Osteocyte (in vitro differentiated cells): ENCODE results near the gene MYOZ2. TPM values are rescaled to one million over a fixed set of nuclear protein-coding genes. Genes with fewer than 3 reads are reported as not detected.
"Not testable (repeated sequence)": the region's sequence is repeated elsewhere in the genome, so short reads cannot be mapped to it uniquely, and the experiment has no call there.

Experiments
- DNase-seq: peaks from one replicate; pipeline ENCODE4 v3.0.0; 2021; ENCODE audit warnings: mixed read lengths; ENCODE audit not compliant: unreplicated experiment; ENCODE audit errors: extremely low spot score
- H3K27ac Mint-ChIP-seq: one replicate; pipeline ENCODE4 v1.8.0; 2021; ENCODE audit warnings: mild to moderate bottlenecking, mixed read lengths; ENCODE audit not compliant: unreplicated experiment
- H3K27me3 Mint-ChIP-seq: one replicate; pipeline ENCODE4 v1.8.0; 2021; ENCODE audit warnings: mixed read lengths; ENCODE audit not compliant: unreplicated experiment
- H3K36me3 Mint-ChIP-seq: one replicate; pipeline ENCODE4 v1.8.0; 2021; ENCODE audit warnings: mixed read lengths; ENCODE audit not compliant: unreplicated experiment
- H3K4me1 Mint-ChIP-seq: one replicate; pipeline ENCODE4 v1.8.0; 2021; ENCODE audit warnings: mixed read lengths; ENCODE audit not compliant: unreplicated experiment
- H3K4me3 Mint-ChIP-seq: one replicate; pipeline ENCODE4 v1.8.0; 2021; ENCODE audit warnings: mild to moderate bottlenecking, moderate library complexity, mixed read lengths; ENCODE audit not compliant: unreplicated experiment
- H3K9me3 Mint-ChIP-seq: one replicate; pipeline ENCODE4 v1.8.0; 2021; ENCODE audit warnings: mixed read lengths; ENCODE audit not compliant: unreplicated experiment
- total RNA-seq: library from RNA; stranded (reverse); gene quantifications from 2 replicates; pipeline ENCODE4 v1.2.1, GENCODE V29; 2021
- TF ChIP-seq, protein P1 (sequence below): fragments of 200-600 bp; sonication (generic); IDR thresholded peaks from 2 replicates; pipeline ENCODE4 v1.5.0; 2021; ENCODE audit warnings: antibody characterized with exemption, mild to moderate bottlenecking, moderate library complexity

The MYOZ2 gene
- total RNA-seq, 1 donor from 2014 or later = not detected

DNA sequence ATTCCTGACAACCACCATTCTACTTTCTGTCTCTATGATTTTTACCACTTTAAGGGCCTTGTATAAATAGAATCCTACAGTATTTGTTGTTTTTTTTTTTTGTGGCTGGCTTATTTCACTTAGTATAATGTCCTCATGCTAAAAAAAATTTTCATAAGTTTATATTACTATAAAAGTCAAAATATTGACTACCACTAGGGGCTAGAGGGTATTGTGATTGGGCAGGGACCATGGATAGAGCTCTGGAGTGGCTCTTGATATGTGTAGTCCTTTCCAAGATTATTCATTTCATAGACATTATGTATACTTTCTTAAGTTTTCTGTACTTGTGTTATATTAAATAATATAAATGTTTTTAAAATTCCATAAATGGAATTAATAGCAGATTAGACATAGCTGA lies 34.6 kb downstream of the MYOZ2 start:
- no peak overlapping the region for H3K4me3 Mint-ChIP-seq
- TF ChIP-seq, protein P1, sequence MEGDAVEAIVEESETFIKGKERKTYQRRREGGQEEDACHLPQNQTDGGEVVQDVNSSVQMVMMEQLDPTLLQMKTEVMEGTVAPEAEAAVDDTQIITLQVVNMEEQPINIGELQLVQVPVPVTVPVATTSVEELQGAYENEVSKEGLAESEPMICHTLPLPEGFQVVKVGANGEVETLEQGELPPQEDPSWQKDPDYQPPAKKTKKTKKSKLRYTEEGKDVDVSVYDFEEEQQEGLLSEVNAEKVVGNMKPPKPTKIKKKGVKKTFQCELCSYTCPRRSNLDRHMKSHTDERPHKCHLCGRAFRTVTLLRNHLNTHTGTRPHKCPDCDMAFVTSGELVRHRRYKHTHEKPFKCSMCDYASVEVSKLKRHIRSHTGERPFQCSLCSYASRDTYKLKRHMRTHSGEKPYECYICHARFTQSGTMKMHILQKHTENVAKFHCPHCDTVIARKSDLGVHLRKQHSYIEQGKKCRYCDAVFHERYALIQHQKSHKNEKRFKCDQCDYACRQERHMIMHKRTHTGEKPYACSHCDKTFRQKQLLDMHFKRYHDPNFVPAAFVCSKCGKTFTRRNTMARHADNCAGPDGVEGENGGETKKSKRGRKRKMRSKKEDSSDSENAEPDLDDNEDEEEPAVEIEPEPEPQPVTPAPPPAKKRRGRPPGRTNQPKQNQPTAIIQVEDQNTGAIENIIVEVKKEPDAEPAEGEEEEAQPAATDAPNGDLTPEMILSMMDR = no peak
- peaks cover 10% of the 10 kb centered on the region for H3K9me3 Mint-ChIP-seq
- H3K36me3 Mint-ChIP-seq = no peaks in the 10 kb centered on the region
- H3K27ac Mint-ChIP-seq = no peak overlapping the region
- H3K27me3 Mint-ChIP-seq = no peaks in the 10 kb centered on the region
- DNase-seq = no peak
- H3K4me1 Mint-ChIP-seq = no peaks in the 10 kb centered on the region

DNA sequence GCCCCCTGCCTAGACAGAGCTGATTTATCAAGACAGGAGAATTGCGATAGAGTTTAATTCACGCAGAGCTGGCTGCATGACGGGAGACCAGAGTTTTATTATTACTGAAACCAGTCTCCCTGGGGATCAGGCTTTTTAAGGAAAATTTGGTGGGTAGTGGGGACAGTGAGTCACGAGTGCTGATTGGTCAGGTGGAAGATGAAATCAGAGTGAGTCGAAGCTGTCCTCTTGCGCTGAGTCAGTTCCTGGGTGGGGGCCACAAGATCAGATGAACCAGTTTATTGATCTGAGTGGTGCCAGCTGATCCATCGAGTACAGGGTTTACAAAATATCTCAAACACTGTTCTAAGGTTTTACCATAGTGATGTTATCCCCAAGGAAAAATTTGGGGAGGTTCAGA lies 36.6 kb downstream of the MYOZ2 start:
- no peaks in the 10 kb centered on the region for H3K27me3 Mint-ChIP-seq
- DNase-seq = no peak
- H3K4me3 Mint-ChIP-seq = no peak overlapping the region
- H3K36me3 Mint-ChIP-seq = no peaks in the 10 kb centered on the region
- no peaks in the 10 kb centered on the region for H3K4me1 Mint-ChIP-seq
- peaks cover 5% of the 10 kb centered on the region for H3K9me3 Mint-ChIP-seq
- H3K27ac Mint-ChIP-seq = no peak overlapping the region
- TF ChIP-seq, protein P1 = no peak

DNA sequence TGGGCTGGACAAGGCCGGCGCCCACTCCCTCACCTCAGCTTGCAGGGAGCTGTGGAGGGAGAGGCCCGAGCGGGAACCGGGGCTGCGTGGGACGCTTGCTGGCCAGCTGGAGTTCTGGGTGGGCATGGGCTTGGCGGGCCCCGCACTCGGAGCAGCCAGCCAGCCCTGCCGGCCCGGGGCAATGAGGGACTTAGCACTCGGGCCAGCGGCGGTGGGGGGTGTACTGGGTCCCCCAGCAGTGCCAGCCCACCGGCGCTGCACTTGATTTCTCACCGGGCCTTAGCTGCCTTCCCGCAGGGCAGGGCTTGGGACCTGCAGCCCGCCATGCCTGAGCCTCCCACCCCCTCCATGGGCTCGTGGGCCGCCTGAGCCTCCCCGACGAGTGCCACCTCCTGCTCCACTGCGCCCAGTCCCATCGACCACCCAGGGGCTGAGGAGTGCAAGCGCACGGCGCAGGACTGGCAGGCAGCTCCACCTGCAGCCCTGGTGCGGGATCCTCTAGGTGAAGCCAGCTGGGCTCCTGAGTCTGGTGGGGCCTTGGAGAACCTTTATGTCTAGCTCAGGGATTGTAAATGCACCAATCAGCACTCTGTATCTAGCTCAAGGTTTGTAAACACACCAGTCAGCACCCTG lies 38.2 kb downstream of the MYOZ2 start:
- H3K36me3 Mint-ChIP-seq, H3K9me3 Mint-ChIP-seq, H3K27me3 Mint-ChIP-seq, DNase-seq, H3K4me3 Mint-ChIP-seq, H3K4me1 Mint-ChIP-seq, H3K27ac Mint-ChIP-seq: not testable (repeated sequence)

DNA sequence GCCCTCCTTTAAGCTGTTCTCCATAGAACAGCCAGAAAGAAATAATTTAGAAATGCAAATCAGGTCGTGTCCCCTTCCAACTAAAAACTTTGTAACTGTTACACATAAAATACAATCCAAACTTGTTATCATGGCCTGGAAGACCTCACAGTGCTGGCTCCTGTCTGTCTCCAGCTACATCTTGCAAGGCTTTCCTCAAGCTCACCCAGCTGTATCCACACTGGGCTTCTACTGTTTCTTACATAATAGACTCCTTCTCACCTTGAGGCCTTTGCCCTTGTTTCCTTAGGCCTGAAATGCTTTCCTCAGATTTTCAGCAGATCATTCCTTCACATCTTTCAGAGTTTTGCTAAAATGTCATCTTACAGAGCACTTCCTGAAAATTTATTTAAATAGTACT lies 43.4 kb downstream of the MYOZ2 start:
- no peak for DNase-seq
- no peak overlapping the region for H3K4me3 Mint-ChIP-seq
- H3K27ac Mint-ChIP-seq = no peak overlapping the region
- no peaks in the 10 kb centered on the region for H3K27me3 Mint-ChIP-seq
- no peaks in the 10 kb centered on the region for H3K36me3 Mint-ChIP-seq
- H3K4me1 Mint-ChIP-seq = no peaks in the 10 kb centered on the region
- H3K9me3 Mint-ChIP-seq = no peaks in the 10 kb centered on the region
- TF ChIP-seq, protein P1 = no peak

DNA sequence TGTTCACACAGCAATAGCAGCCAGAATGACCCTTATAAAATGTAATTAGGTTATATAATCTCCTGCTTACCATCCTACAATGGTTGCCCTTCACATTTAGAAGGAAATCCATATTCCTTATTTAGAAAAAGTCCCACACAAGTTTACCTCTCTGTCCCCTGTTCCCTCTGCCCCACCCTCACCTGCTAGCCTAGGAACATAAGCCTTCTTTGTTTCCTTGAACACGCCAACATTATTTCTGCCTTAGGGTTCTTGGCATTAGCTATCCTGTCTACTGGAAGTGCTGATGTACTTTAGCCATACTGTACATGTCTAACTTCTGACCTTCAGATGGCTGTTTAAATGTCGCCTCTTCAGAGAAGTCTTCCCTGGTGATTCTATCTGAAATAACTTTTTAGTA lies 48.5 kb downstream of the MYOZ2 start:
- Mint-ChIP-seq H3K27ac (no peak overlapping the region), H3K36me3 (no peaks in the 10 kb centered on the region), H3K4me3 (no peak overlapping the region), H3K4me1 (peaks cover 2% of the 10 kb centered on the region), H3K9me3 (no peaks in the 10 kb centered on the region), H3K27me3 (no peaks in the 10 kb centered on the region)
- TF ChIP-seq, protein P1 = no peak
- no peak for DNase-seq

DNA sequence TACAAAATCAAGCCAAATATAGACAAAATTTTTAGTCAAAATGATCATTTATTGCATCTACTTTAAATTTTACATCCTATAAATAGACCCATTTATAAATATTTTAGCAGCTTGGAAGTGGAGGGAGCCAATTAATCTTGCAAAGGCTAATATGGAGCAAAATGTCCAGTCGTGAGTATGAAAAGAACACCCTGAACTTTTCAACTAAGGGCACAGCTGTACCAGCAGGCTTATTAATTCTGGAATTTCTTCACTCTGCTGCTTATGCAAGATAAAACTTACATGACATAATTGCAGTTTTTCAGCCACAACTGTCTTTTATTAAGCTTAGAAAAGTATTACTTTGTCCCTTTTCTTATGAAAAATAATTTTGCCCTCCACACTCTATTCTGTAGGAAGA lies 54.0 kb downstream of the MYOZ2 start:
- TF ChIP-seq, protein P1 = no peak
- no peak for DNase-seq
- no peaks in the 10 kb centered on the region for H3K27me3 Mint-ChIP-seq

More for the DNA sequence above, 54.0 kb downstream of the MYOZ2 start:
- H3K27ac Mint-ChIP-seq = no peak overlapping the region
- H3K4me1 Mint-ChIP-seq = peaks cover 11% of the 10 kb centered on the region
- H3K4me3 Mint-ChIP-seq = no peak overlapping the region
- H3K9me3 Mint-ChIP-seq = no peaks in the 10 kb centered on the region
- H3K36me3 Mint-ChIP-seq = no peaks in the 10 kb centered on the region
